Posterior cingulate gyrus (tissue), 11 donors: ENCODE results near the gene FAM216A.
A peak's percentile ranks its signal among the peaks of the same experiment; 100 is the strongest.
"Not testable (repeated sequence)": the region's sequence is repeated elsewhere in the genome, so short reads cannot be mapped to it uniquely, and the experiment has no call there.

ENCODE experiments used
- DNase-seq, 10 donors: peaks; one replicate each; pipeline versions ENCODE4 v3.0.0 to v3.0.0-alpha.2; 2020 to 2021; ENCODE audit warnings: mixed read lengths in 3 of 10
- intact Hi-C: fragments of 100-400 bp; cut with DNase I; formaldehyde crosslinking; loops from one replicate; pipeline ENCODE4 v1.15.1; 2023

FAM216A gene

GRCh38 chr12:110468214-110469048 is at the start of gene FAM216A, which contains the start of gene GPN3:
Gene FAM216A (plus strand): TSS chr12:110468845. CDS start chr12:110468876, 31 bp downstream.
Gene GPN3 (minus strand): TSS chr12:110468257. CDS start chr12:110468203, 54 bp downstream.
- intact Hi-C loops, result loop anchor here (1.0 to 10.0 kb wide), 3 partner anchors 34 to 356 kb away; partner anchors contain the start of genes RAD9B and VPS29
- DNase-seq, result peak; percentile 92 to 99 (median 95)

GRCh38 chr12:110420644-110421043 is 48.0 kb upstream of the FAM216A start:
- DNase-seq, intact Hi-C loops: not testable (repeated sequence)

GRCh38 chr12:110421159-110421661 is 47.4 kb upstream of the FAM216A start:
- no peak for DNase-seq
- intact Hi-C loops, result no loop called here

GRCh38 chr12:110421701-110422100 is 46.9 kb upstream of the FAM216A start:
- DNase-seq, result no peak
- intact Hi-C loops, result no loop called here

- intact Hi-C loops, result no loop called here
- DNase-seq, result no peak
Measured at GRCh38 chr12:110424237-110424636, 44.4 kb upstream of the FAM216A start.

GRCh38 chr12:110426406-110426805 is 42.2 kb upstream of the FAM216A start:
- intact Hi-C loops, result no loop called here

GRCh38 chr12:110429676-110430075 is 39.0 kb upstream of the FAM216A start:
- intact Hi-C loops, DNase-seq: not testable (repeated sequence)

More at GRCh38 chr12:110426406-110426805, 42.2 kb upstream of the FAM216A start:
- no peak for DNase-seq

GRCh38 chr12:110431957-110432587 is 36.6 kb upstream of the FAM216A start:
- peak in 1 of 10 donors; percentile 47 for DNase-seq
- intact Hi-C loops, result loop anchor here (1.0 kb wide), 1 partner anchor 332 kb away; no protein-coding TSS in a partner anchor

GRCh38 chr12:110436231-110436630 is 32.4 kb upstream of the FAM216A start:
- intact Hi-C loops, result no loop called here

GRCh38 chr12:110444455-110444854 is 24.2 kb upstream of the FAM216A start:
- intact Hi-C loops, result no loop called here
- DNase-seq, result no peak

More at GRCh38 chr12:110436231-110436630, 32.4 kb upstream of the FAM216A start:
- no peak for DNase-seq

GRCh38 chr12:110449799-110450497 is 18.7 kb upstream of the FAM216A start, which contains the start of gene ARPC3:
Gene ARPC3 (minus strand): TSS chr12:110450337. CDS start chr12:110450260, 77 bp downstream.
- DNase-seq, result peak; percentile 89 to 99 (median 94)
- intact Hi-C loops, result loop anchor here (2.0 to 5.0 kb wide), 3 partner anchors 52 to 439 kb away; partner anchors contain the start of genes RAD9B and VPS29

GRCh38 chr12:110451263-110451662 is 17.4 kb upstream of the FAM216A start:
- DNase-seq, result no peak
- intact Hi-C loops, result loop anchor here (2.0 to 5.0 kb wide), 3 partner anchors 51 to 438 kb away; partner anchors contain the start of genes RAD9B and VPS29

GRCh38 chr12:110453569-110454296 is 14.9 kb upstream of the FAM216A start:
- intact Hi-C loops, result loop anchor here (5.0 kb wide), 1 partner anchor 49 kb away; the partner anchor contains the start of genes RAD9B and VPS29
- no peak for DNase-seq

GRCh38 chr12:110458756-110459155 is 9.9 kb upstream of the FAM216A start:
- intact Hi-C loops, result no loop called here
- no peak for DNase-seq

- intact Hi-C loops, result loop anchor here (10.0 kb wide), 1 partner anchor 364 kb away; no protein-coding TSS in a partner anchor
- not testable (repeated sequence) for DNase-seq
Measured at GRCh38 chr12:110461189-110461588, 7.5 kb upstream of the FAM216A start.

GRCh38 chr12:110465024-110465423 is 3.6 kb upstream of the FAM216A start:
- no peak for DNase-seq
- intact Hi-C loops, result loop anchor here (5.0 to 10.0 kb wide), 2 partner anchors 137 to 360 kb away; no protein-coding TSS in a partner anchor

GRCh38 chr12:110465765-110466164 is 2.9 kb upstream of the FAM216A start:
- intact Hi-C loops, result loop anchor here (5.0 to 10.0 kb wide), 2 partner anchors 137 to 359 kb away; no protein-coding TSS in a partner anchor
- not testable (repeated sequence) for DNase-seq

GRCh38 chr12:110466791-110467190 is 1.9 kb upstream of the FAM216A start:
- no peak for DNase-seq
- intact Hi-C loops, result loop anchor here (5.0 to 10.0 kb wide), 2 partner anchors 136 to 358 kb away; no protein-coding TSS in a partner anchor

- intact Hi-C loops, result loop anchor here (1.0 to 10.0 kb wide), 3 partner anchors 34 to 357 kb away; partner anchors contain the start of genes RAD9B and VPS29
- no peak for DNase-seq
Measured at GRCh38 chr12:110467847-110468213, 815 bp upstream of the FAM216A start.
